Sigmoid colon (tissue), 4 donors: Measurements from ENCODE around the gene GLRA3.
"Not testable (repeated sequence)": the region's sequence is repeated elsewhere in the genome, so short reads cannot be mapped to it uniquely, and the experiment has no call there.

Source experiments
- POLR2A ChIP-seq, 2 donors: fragments of 450-650 bp; IDR thresholded peaks; one replicate each; pipeline ENCODE4 v1.6.1; 2016; ENCODE audit warnings: antibody characterized with exemption in 2 of 2, mild to moderate bottlenecking in 2 of 2, moderate library complexity in 2 of 2
- POLR2AphosphoS5 ChIP-seq, 4 donors: sonication (generic); formaldehyde crosslinking; IDR thresholded peaks; one replicate each; pipeline ENCODE4 v1.6.1; 2017; ENCODE audit warnings: antibody characterized with exemption in 4 of 4

DNA sequence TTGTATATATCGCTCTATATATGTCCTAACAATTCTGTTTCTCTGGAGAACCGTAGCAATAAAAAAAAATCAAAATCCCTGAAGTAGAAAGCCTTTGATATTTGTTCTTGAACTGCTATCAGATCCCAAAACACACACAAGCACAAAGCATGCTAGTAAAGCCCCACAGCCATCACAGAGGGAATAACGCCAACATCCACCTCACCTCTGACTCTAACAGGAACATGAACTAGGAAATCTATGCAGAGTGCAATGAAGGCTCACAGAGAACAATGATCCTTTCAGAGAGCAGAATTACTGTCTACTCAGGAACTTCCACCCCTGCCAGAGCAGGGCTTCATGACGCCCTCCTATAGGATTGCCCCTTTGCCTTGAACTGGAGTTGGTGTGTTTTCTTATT, 44.1 kb upstream of the GLRA3 start:
- TF ChIP-seq POLR2AphosphoS5, POLR2A (IDR thresholded peaks at IDR 0.05): not testable (repeated sequence)
